HEK293T (cell line): Measurements from ENCODE around the gene TM7SF2.

ENCODE experiments used
- ARNT ChIP-seq: fragments of 450-650 bp; IDR thresholded peaks from 2 replicates; pipeline ENCODE4 v1.6.1; 2017; ENCODE audit warnings: mild to moderate bottlenecking
- BHLHE40 ChIP-seq: fragments of 450-650 bp; IDR thresholded peaks from 2 replicates; pipeline ENCODE4 v1.6.1; 2016; ENCODE audit warnings: mild to moderate bottlenecking, moderate library complexity, borderline replicate concordance
- CTBP1 ChIP-seq: fragments of 450-650 bp; IDR thresholded peaks from 2 replicates; pipeline ENCODE4 v1.6.1; 2016; ENCODE audit warnings: borderline replicate concordance
- ELF4 ChIP-seq: fragments of 450-650 bp; IDR thresholded peaks from 2 replicates; pipeline ENCODE4 v1.6.1; 2017; ENCODE audit warnings: antibody characterized with exemption
- FOXA1 ChIP-seq: fragments of 450-650 bp; IDR thresholded peaks from 2 replicates; pipeline ENCODE4 v1.6.1; 2016; ENCODE audit warnings: mild to moderate bottlenecking
- FOXK2 ChIP-seq: fragments of 450-650 bp; IDR thresholded peaks from 2 replicates; pipeline ENCODE4 v1.6.1; 2016; ENCODE audit warnings: mild to moderate bottlenecking
- FOXM1 ChIP-seq: fragments of 450-650 bp; IDR thresholded peaks from 2 replicates; pipeline ENCODE4 v1.6.1; 2017; ENCODE audit warnings: mild to moderate bottlenecking, borderline replicate concordance
- HDGF ChIP-seq: fragments of 450-650 bp; IDR thresholded peaks from 2 replicates; pipeline ENCODE4 v1.6.1; 2017; ENCODE audit warnings: antibody characterized with exemption, borderline replicate concordance
- NFRKB ChIP-seq: fragments of 450-650 bp; IDR thresholded peaks from 2 replicates; pipeline ENCODE4 v1.6.1; 2016; ENCODE audit warnings: mild to moderate bottlenecking, moderate library complexity
- PKNOX1 ChIP-seq: fragments of 450-650 bp; IDR thresholded peaks from 2 replicates; pipeline ENCODE4 v1.6.1; 2016
- SP1 ChIP-seq: fragments of 450-650 bp; IDR thresholded peaks from 2 replicates; pipeline ENCODE4 v1.6.1; 2017
- SUZ12 ChIP-seq: fragments of 450-650 bp; IDR thresholded peaks from 2 replicates; pipeline ENCODE4 v1.6.1; 2016; ENCODE audit warnings: mild to moderate bottlenecking
- TARDBP ChIP-seq: fragments of 450-650 bp; IDR thresholded peaks from 2 replicates; pipeline ENCODE4 v1.6.1; 2016
- ZNF384 ChIP-seq: fragments of 450-650 bp; IDR thresholded peaks from 2 replicates; pipeline ENCODE4 v1.6.1; 2016

GRCh38 chr11:65130631-65131416, 19.2 kb downstream of the TM7SF2 start:
- no peak for TF ChIP-seq SUZ12
- TF ChIP-seq ARNT: no peak
- no peak for TF ChIP-seq FOXM1
- no peak for TF ChIP-seq ZNF384
- TF ChIP-seq BHLHE40: no peak
- no peak for TF ChIP-seq PKNOX1
- no peak for TF ChIP-seq SP1
- TF ChIP-seq NFRKB: no peak
- TF ChIP-seq CTBP1: no peak
- no peak for TF ChIP-seq FOXA1
- TF ChIP-seq ELF4: no peak
- no peak for TF ChIP-seq TARDBP
- no peak for TF ChIP-seq FOXK2
- no peak for TF ChIP-seq HDGF
